ENCODE data around the gene GATA6.

DNA sequence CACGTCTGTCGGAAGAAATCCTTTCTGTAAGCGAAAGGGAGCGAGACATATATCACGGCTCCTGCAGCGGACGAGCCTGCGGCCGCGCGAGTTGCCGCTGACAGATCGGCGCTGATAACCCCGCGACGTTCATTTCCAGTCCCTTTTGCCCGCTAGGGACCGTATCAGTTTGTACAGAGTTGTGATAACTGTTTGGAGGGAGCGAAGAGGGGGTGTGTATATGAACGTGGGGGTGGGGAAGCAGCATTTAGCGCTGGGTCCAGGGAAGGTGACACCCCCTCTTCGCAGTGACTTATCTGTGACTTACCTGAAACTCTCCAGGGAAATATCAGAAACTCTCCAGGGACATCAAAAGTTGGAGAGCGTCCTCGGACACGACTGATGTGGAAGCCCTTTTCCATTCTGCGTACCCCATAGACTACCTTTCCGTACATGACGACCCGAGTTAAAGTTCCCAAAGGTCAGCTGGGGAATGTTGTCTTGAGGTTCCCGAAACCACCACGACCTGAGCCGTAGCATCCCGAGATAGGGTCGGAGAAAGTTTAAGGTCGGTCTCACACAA, 948 bp upstream of the GATA6 start:
- TF ChIP-seq, protein P1, sequence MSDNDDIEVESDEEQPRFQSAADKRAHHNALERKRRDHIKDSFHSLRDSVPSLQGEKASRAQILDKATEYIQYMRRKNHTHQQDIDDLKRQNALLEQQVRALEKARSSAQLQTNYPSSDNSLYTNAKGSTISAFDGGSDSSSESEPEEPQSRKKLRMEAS (IDR thresholded peaks at IDR 0.05), result no peak
- TF ChIP-seq CHD2 (IDR thresholded peaks at IDR 0.05; ENCODE audit: low read length), result no peak
- TF ChIP-seq CREB1 (IDR thresholded peaks at IDR 0.05), result no peak
- TF ChIP-seq, protein P2, sequence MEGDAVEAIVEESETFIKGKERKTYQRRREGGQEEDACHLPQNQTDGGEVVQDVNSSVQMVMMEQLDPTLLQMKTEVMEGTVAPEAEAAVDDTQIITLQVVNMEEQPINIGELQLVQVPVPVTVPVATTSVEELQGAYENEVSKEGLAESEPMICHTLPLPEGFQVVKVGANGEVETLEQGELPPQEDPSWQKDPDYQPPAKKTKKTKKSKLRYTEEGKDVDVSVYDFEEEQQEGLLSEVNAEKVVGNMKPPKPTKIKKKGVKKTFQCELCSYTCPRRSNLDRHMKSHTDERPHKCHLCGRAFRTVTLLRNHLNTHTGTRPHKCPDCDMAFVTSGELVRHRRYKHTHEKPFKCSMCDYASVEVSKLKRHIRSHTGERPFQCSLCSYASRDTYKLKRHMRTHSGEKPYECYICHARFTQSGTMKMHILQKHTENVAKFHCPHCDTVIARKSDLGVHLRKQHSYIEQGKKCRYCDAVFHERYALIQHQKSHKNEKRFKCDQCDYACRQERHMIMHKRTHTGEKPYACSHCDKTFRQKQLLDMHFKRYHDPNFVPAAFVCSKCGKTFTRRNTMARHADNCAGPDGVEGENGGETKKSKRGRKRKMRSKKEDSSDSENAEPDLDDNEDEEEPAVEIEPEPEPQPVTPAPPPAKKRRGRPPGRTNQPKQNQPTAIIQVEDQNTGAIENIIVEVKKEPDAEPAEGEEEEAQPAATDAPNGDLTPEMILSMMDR (IDR thresholded peaks at IDR 0.05; ENCODE audit: control extremely low read depth in 1 of 3, insufficient read depth in 1 of 3, low read depth in 1 of 3, low read length in 3 of 3), result no peak
